ENCODE measurements around the gene SEMA4F.

Gene SEMA4F

GRCh38 chr2:74675090-74675489, 21.0 kb downstream of the SEMA4F start:
- H3K9me2 ChIP-seq (replicated peaks; ENCODE audit: control insufficient read depth, low read length) = no peaks in the 10 kb centered on the region
- H3K27ac ChIP-seq (ENCODE audit: low read depth, low read length) = no peak overlapping the region
- no peaks in the 10 kb centered on the region for H3K4me1 ChIP-seq (ENCODE audit: control insufficient read depth, low read length)
- H3K36me3 ChIP-seq (ENCODE audit: control insufficient read depth, low read length) = no peaks in the 10 kb centered on the region
- TF ChIP-seq EZH2phosphoT487 (IDR thresholded peaks at IDR 0.05; ENCODE audit: borderline replicate concordance, low read length) = no peak
- no peak for TF ChIP-seq CTCF (IDR thresholded peaks at IDR 0.05; ENCODE audit: low read depth, low read length, poor library complexity, severe bottlenecking)
- H4K20me1 ChIP-seq (ENCODE audit: control insufficient read depth, insufficient read depth, low read depth, low read length) = no peaks in the 10 kb centered on the region
- no peaks in the 10 kb centered on the region for H3F3A ChIP-seq (ENCODE audit: control insufficient read depth, insufficient read depth)
- H3K27me3 ChIP-seq (ENCODE audit: control insufficient read depth, low read length) = no peaks in the 10 kb centered on the region
- no peaks in the 10 kb centered on the region for H3K9me3 ChIP-seq (ENCODE audit: control insufficient read depth, insufficient read depth, low read length)
- H3K79me2 ChIP-seq (ENCODE audit: control insufficient read depth, low read length) = no peaks in the 10 kb centered on the region
- no peak overlapping the region for H3K4me3 ChIP-seq (ENCODE audit: low read length)
- no peak overlapping the region for H3K4me2 ChIP-seq (ENCODE audit: low read length)

GRCh38 chr2:74676331-74676730, 22.3 kb downstream of the SEMA4F start:
- Histone ChIP-seq H3K4me1 (ENCODE audit: control insufficient read depth, low read length) (no peaks in the 10 kb centered on the region), H3K4me2 (ENCODE audit: low read length) (no peak overlapping the region), H3K27me3 (ENCODE audit: control insufficient read depth, low read length) (no peaks in the 10 kb centered on the region), H3K9me2 (replicated peaks; ENCODE audit: control insufficient read depth, low read length) (no peaks in the 10 kb centered on the region), H3K79me2 (ENCODE audit: control insufficient read depth, low read length) (no peaks in the 10 kb centered on the region), H3K4me3 (ENCODE audit: low read length) (no peak overlapping the region), H3F3A (ENCODE audit: control insufficient read depth, insufficient read depth) (no peaks in the 10 kb centered on the region), H3K36me3 (ENCODE audit: control insufficient read depth, low read length) (no peaks in the 10 kb centered on the region), H4K20me1 (ENCODE audit: control insufficient read depth, insufficient read depth, low read depth, low read length) (no peaks in the 10 kb centered on the region), H3K9me3 (ENCODE audit: control insufficient read depth, insufficient read depth, low read length) (no peaks in the 10 kb centered on the region), H3K27ac (ENCODE audit: low read depth, low read length) (no peak overlapping the region)
- TF ChIP-seq CTCF (IDR thresholded peaks at IDR 0.05; ENCODE audit: low read depth, low read length, poor library complexity, severe bottlenecking) (no peak), EZH2phosphoT487 (IDR thresholded peaks at IDR 0.05; ENCODE audit: borderline replicate concordance, low read length) (no peak)

- H3F3A ChIP-seq (ENCODE audit: control insufficient read depth, insufficient read depth) = no peaks in the 10 kb centered on the region
- no peaks in the 10 kb centered on the region for H3K9me2 ChIP-seq (replicated peaks; ENCODE audit: control insufficient read depth, low read length)
- H3K4me2 ChIP-seq (ENCODE audit: low read length) = no peak overlapping the region
- no peaks in the 10 kb centered on the region for H3K4me1 ChIP-seq (ENCODE audit: control insufficient read depth, low read length)
- H3K27ac ChIP-seq (ENCODE audit: low read depth, low read length) = no peak overlapping the region
- H4K20me1 ChIP-seq (ENCODE audit: control insufficient read depth, insufficient read depth, low read depth, low read length) = no peaks in the 10 kb centered on the region
- no peaks in the 10 kb centered on the region for H3K9me3 ChIP-seq (ENCODE audit: control insufficient read depth, insufficient read depth, low read length)
- H3K27me3 ChIP-seq (ENCODE audit: control insufficient read depth, low read length) = no peaks in the 10 kb centered on the region
- no peak overlapping the region for H3K4me3 ChIP-seq (ENCODE audit: low read length)
- no peak for TF ChIP-seq EZH2phosphoT487 (IDR thresholded peaks at IDR 0.05; ENCODE audit: borderline replicate concordance, low read length)
- TF ChIP-seq CTCF (IDR thresholded peaks at IDR 0.05; ENCODE audit: low read depth, low read length, poor library complexity, severe bottlenecking) = no peak
- H3K79me2 ChIP-seq (ENCODE audit: control insufficient read depth, low read length) = no peaks in the 10 kb centered on the region
- no peaks in the 10 kb centered on the region for H3K36me3 ChIP-seq (ENCODE audit: control insufficient read depth, low read length)
Measured at GRCh38 chr2:74679615-74680014, 25.6 kb downstream of the SEMA4F start.

- TF ChIP-seq EZH2phosphoT487 (IDR thresholded peaks at IDR 0.05; ENCODE audit: borderline replicate concordance, low read length) (no peak), CTCF (IDR thresholded peaks at IDR 0.05; ENCODE audit: low read depth, low read length, poor library complexity, severe bottlenecking) (no peak)
- H3K79me2 ChIP-seq (ENCODE audit: control insufficient read depth, low read length) = no peaks in the 10 kb centered on the region
- no peak overlapping the region for H3K4me2 ChIP-seq (ENCODE audit: low read length)
- H3K36me3 ChIP-seq (ENCODE audit: control insufficient read depth, low read length) = no peaks in the 10 kb centered on the region
- no peak overlapping the region for H3K4me3 ChIP-seq (ENCODE audit: low read length)
- no peaks in the 10 kb centered on the region for H3K9me2 ChIP-seq (replicated peaks; ENCODE audit: control insufficient read depth, low read length)
- H3K27me3 ChIP-seq (ENCODE audit: control insufficient read depth, low read length) = no peaks in the 10 kb centered on the region
- H3K4me1 ChIP-seq (ENCODE audit: control insufficient read depth, low read length) = no peaks in the 10 kb centered on the region
- no peak overlapping the region for H3K27ac ChIP-seq (ENCODE audit: low read depth, low read length)
- H4K20me1 ChIP-seq (ENCODE audit: control insufficient read depth, insufficient read depth, low read depth, low read length) = no peaks in the 10 kb centered on the region
- no peaks in the 10 kb centered on the region for H3F3A ChIP-seq (ENCODE audit: control insufficient read depth, insufficient read depth)
- H3K9me3 ChIP-seq (ENCODE audit: control insufficient read depth, insufficient read depth, low read length) = no peaks in the 10 kb centered on the region
Measured at GRCh38 chr2:74682501-74682900, 28.5 kb downstream of the SEMA4F start.

Measured in DOHH2 (cell line).